Measurements from ENCODE around the gene NOX4. TPM values are rescaled to one million over a fixed set of nuclear protein-coding genes. Genes with fewer than 3 reads are reported as not detected.

NOX4 gene
- total and polyA plus RNA-seq, 2 of the 8 experiments (the other 6 are each of a cell fraction or from before 2014, with no cell fraction given) = 2.0 to 2.3 TPM

DNA sequence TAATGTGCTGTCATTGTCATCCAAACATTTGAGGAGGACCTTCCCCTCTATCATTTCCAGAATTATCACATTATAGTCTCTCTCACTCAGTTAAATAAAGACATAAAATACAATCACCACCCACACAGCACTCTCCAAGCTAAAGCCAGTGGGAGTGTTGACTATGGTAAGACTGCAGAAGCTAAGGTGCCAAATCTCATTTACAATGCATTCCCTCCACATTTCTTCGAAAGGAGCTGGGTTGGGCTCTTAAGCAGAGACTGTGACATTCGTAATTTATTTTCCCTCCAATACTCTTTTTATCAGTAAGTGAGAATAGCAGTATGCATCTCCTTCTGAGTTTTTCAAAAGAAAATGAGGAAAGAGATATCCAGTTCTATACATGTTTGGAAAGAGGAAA, 74.2 kb downstream of the NOX4 start:
- Histone ChIP-seq H2AK5ac (ENCODE audit: low read depth, low read length) (no peak overlapping the region), H3K23me2 (ENCODE audit: low read depth, low read length) (no peaks in the 10 kb centered on the region), H2BK20ac (ENCODE audit: low read length) (no peak overlapping the region), H4K20me1 (replicated peaks in 1 of 2; ENCODE audit: control insufficient read depth in 1 of 2, insufficient read depth in 2 of 2, low read length in 2 of 2) (no peaks in the 10 kb centered on the region), H3K27me3 (replicated peaks in 1 of 4; ENCODE audit: control insufficient read depth in 3 of 4, extremely low read depth in 1 of 4, insufficient read depth in 3 of 4, low read length in 3 of 4) (no peaks in the 10 kb centered on the region), H3K36me3 (ENCODE audit: control insufficient read depth in 2 of 4, insufficient read depth in 4 of 4, low read length in 3 of 4) (no peaks in the 10 kb centered on the region), H2BK15ac (ENCODE audit: low read length) (no peak overlapping the region), H3K9ac (replicated peaks in 1 of 4; ENCODE audit: extremely low read depth in 1 of 4, low read depth in 3 of 4, low read length in 3 of 4) (no peak overlapping the region; a peak in 1 of 7 replicates), H3K79me1 (ENCODE audit: low read depth, low read length) (no peaks in the 10 kb centered on the region), H4K91ac (replicated peaks; ENCODE audit: insufficient read length, low read length) (no peak overlapping the region), H2AFZ (ENCODE audit: low read length) (no peak overlapping the region), H3K4me2 (ENCODE audit: insufficient read depth in 1 of 2, low read depth in 2 of 2, low read length in 2 of 2) (no peak overlapping the region), H2BK120ac (replicated peaks; ENCODE audit: low read depth, low read length) (no peak overlapping the region), H4K8ac (ENCODE audit: extremely low read depth, insufficient read depth, low read length) (no peak overlapping the region), H3K4ac (replicated peaks; ENCODE audit: insufficient read length, low read depth, low read length) (no peak overlapping the region), H3K18ac (ENCODE audit: extremely low read depth, low read length) (no peak overlapping the region; the same call in 1 of the 2 replicates), H2BK5ac (ENCODE audit: low read depth, low read length) (no peak overlapping the region), H3K4me1 (replicated peaks in 1 of 4; ENCODE audit: control insufficient read depth in 3 of 4, insufficient read depth in 4 of 4, low read length in 3 of 4) (peaks cover 0 to 2% (median 0%) of the 10 kb centered on the region in 4 experiments; a peak in 1 of 7 replicates), H3K4me3 (ENCODE audit: extremely low read depth in 1 of 4, insufficient read depth in 2 of 4, low read depth in 3 of 4, low read length in 4 of 4) (no peak overlapping the region), H3K27ac (ENCODE audit: low read depth, low read length) (no peak overlapping the region), H3K14ac (ENCODE audit: insufficient read length) (no peak overlapping the region), H3K79me2 (ENCODE audit: control insufficient read depth in 1 of 2, insufficient read depth in 2 of 2, low read length in 2 of 2) (no peaks in the 10 kb centered on the region), H2BK12ac (ENCODE audit: low read depth, low read length) (no peak overlapping the region), H3K23ac (ENCODE audit: insufficient read length) (no peak overlapping the region), H3K56ac (replicated peaks; ENCODE audit: insufficient read length, low read depth, low read length) (no peak overlapping the region), H4K5ac (ENCODE audit: insufficient read length, low read depth, low read length) (no peak overlapping the region), H3K9me3 (ENCODE audit: insufficient read depth in 2 of 2, low read depth in 1 of 2, low read length in 1 of 2) (no peaks in the 10 kb centered on the region)
- ChIA-PET CTCF (ENCODE audit: partially characterized antibody) (interaction anchor here (0.6 to 0.7 kb wide), 2 partner anchors 19 to 58 kb away, joined by 3 to 4 read pairs; no protein-coding TSS in a partner anchor), POLR2A (ENCODE audit: partially characterized antibody) (no interaction called here)
- no peak for DNase-seq (ENCODE audit: low read depth in 1 of 2, low spot score in 2 of 2)
- FAIRE-seq = no peak
- 32% methylated on average over 2 of the region's 2 CpGs; no CpG with 5 or more reads in 1 of the 2 experiments for WGBS, 2 experiments (ENCODE audit: extremely low coverage in 1 of 2, insufficient coverage in 1 of 2, insufficient read length in 1 of 2, insufficient replicate concordance in 2 of 2, low coverage in 1 of 2, low lambda C conversion rate in 2 of 2, missing lambda C conversion rate in 1 of 2)
- no peak for TF ChIP-seq TBP (IDR thresholded peaks at IDR 0.05; ENCODE audit: low read depth, low read length)
- no peak for TF ChIP-seq CTBP2 (IDR thresholded peaks at IDR 0.05; ENCODE audit: borderline replicate concordance, insufficient read depth, insufficient read length, low read length)
- no peak for TF ChIP-seq GABPA (IDR thresholded peaks at IDR 0.05; ENCODE audit: borderline replicate concordance, insufficient read depth, low read length)
- TF ChIP-seq SP4 (IDR thresholded peaks at IDR 0.05; ENCODE audit: low read length) = no peak
- TF ChIP-seq, protein P1, sequence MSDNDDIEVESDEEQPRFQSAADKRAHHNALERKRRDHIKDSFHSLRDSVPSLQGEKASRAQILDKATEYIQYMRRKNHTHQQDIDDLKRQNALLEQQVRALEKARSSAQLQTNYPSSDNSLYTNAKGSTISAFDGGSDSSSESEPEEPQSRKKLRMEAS (IDR thresholded peaks at IDR 0.05) = no peak
- TF ChIP-seq SRF (IDR thresholded peaks at IDR 0.05; ENCODE audit: low read depth, low read length) = no peak
- no peak for TF ChIP-seq SIRT6 (IDR thresholded peaks at IDR 0.05; ENCODE audit: low read length)
- TF ChIP-seq TEAD4 (IDR thresholded peaks at IDR 0.05; ENCODE audit: low read depth, low read length) = no peak
- TF ChIP-seq NANOG (IDR thresholded peaks at IDR 0.05; ENCODE audit: insufficient read depth, low read depth, low read length, poor library complexity, severe bottlenecking) = no peak
- TF ChIP-seq, protein P2, sequence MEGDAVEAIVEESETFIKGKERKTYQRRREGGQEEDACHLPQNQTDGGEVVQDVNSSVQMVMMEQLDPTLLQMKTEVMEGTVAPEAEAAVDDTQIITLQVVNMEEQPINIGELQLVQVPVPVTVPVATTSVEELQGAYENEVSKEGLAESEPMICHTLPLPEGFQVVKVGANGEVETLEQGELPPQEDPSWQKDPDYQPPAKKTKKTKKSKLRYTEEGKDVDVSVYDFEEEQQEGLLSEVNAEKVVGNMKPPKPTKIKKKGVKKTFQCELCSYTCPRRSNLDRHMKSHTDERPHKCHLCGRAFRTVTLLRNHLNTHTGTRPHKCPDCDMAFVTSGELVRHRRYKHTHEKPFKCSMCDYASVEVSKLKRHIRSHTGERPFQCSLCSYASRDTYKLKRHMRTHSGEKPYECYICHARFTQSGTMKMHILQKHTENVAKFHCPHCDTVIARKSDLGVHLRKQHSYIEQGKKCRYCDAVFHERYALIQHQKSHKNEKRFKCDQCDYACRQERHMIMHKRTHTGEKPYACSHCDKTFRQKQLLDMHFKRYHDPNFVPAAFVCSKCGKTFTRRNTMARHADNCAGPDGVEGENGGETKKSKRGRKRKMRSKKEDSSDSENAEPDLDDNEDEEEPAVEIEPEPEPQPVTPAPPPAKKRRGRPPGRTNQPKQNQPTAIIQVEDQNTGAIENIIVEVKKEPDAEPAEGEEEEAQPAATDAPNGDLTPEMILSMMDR (IDR thresholded peaks at IDR 0.05; ENCODE audit: control extremely low read depth in 1 of 3, insufficient read depth in 1 of 3, low read depth in 1 of 3, low read length in 3 of 3) = no peak
- no peak for TF ChIP-seq CEBPB (IDR thresholded peaks at IDR 0.05; ENCODE audit: low read depth, low read length)
- TF ChIP-seq HDAC2 (IDR thresholded peaks at IDR 0.05; ENCODE audit: borderline replicate concordance in 1 of 2, low read depth in 2 of 2, low read length in 2 of 2) = no peak

Data from H1 (cell line).